ENCODE data around the gene GEMIN4. TPM values are rescaled to one million over a fixed set of nuclear protein-coding genes. Genes with fewer than 3 reads are reported as not detected.
A peak's percentile ranks its signal among the peaks of the same experiment; 100 is the strongest.

GEMIN4 gene
- total and polyA plus RNA-seq, 2 donors from 2014 or later, result 4.6 to 14.8 TPM

DNA sequence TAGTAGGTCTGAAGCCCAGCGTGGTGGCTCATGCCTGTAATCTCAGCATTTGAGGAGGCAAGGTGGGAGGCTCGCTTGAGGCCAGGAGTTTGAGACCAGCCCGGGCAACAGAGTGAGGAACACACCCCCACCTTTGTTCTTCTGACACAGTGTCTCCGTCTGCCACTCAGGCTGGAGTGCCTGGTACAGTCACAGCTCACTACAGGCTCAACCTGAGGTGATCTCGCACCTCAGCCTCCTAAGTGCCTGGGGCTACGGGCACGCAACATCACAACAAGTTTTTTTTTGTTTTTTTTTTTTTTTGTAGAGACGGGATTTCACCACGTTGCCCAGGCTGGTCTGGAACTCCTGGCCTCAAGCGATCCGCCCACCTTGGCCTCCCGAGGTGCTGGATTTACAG lies 26.3 kb downstream of the GEMIN4 start:
- no peaks in the 10 kb centered on the region for H3K4me1 ChIP-seq (ENCODE audit: control insufficient read depth in 2 of 3, insufficient read depth in 2 of 3, low read depth in 1 of 3, low read length in 3 of 3)
- H3K9me3 ChIP-seq (ENCODE audit: control insufficient read depth in 2 of 3, insufficient read depth in 1 of 3, low read length in 3 of 3), result no peaks in the 10 kb centered on the region
- H3K36me3 ChIP-seq (ENCODE audit: control insufficient read depth in 2 of 3, insufficient read depth in 3 of 3, low read length in 3 of 3), result no peaks in the 10 kb centered on the region
- no peak for TF ChIP-seq CTCF (IDR thresholded peaks at IDR 0.05; ENCODE audit: borderline replicate concordance, extremely low read depth, insufficient read depth)
- H3K27ac ChIP-seq (ENCODE audit: low read depth in 2 of 2, low read length in 2 of 2), result no peak overlapping the region
- FAIRE-seq, result no peak
- intact Hi-C loops (cut with DNase I), result no loop called here
- H3K9ac ChIP-seq (ENCODE audit: low read length in 3 of 3), result no peak overlapping the region
- DNase-seq, result peak in 1 of 5 donors; percentile 34
- H3K4me3 ChIP-seq (ENCODE audit: low read length in 3 of 3), result no peak overlapping the region
- H3K27me3 ChIP-seq (ENCODE audit: control insufficient read depth, insufficient read depth, low read length), result no peaks in the 10 kb centered on the region

GRCh38 chr17:725084-725483 lies 27.0 kb downstream of the GEMIN4 start:
- no peaks in the 10 kb centered on the region for H3K4me1 ChIP-seq (ENCODE audit: control insufficient read depth in 2 of 3, insufficient read depth in 2 of 3, low read depth in 1 of 3, low read length in 3 of 3)
- H3K4me3 ChIP-seq (ENCODE audit: low read length in 3 of 3), result no peak overlapping the region
- no peak overlapping the region for H3K9ac ChIP-seq (ENCODE audit: low read length in 3 of 3)
- DNase-seq, result no peak
- no peaks in the 10 kb centered on the region for H3K27me3 ChIP-seq (ENCODE audit: control insufficient read depth, insufficient read depth, low read length)
- no peaks in the 10 kb centered on the region for H3K9me3 ChIP-seq (ENCODE audit: control insufficient read depth in 2 of 3, insufficient read depth in 1 of 3, low read length in 3 of 3)
- no peak for FAIRE-seq
- no peaks in the 10 kb centered on the region for H3K36me3 ChIP-seq (ENCODE audit: control insufficient read depth in 2 of 3, insufficient read depth in 3 of 3, low read length in 3 of 3)
- intact Hi-C loops (cut with DNase I), result no loop called here
- TF ChIP-seq CTCF (IDR thresholded peaks at IDR 0.05; ENCODE audit: borderline replicate concordance, extremely low read depth, insufficient read depth), result no peak
- no peak overlapping the region for H3K27ac ChIP-seq (ENCODE audit: low read depth in 2 of 2, low read length in 2 of 2)

DNA sequence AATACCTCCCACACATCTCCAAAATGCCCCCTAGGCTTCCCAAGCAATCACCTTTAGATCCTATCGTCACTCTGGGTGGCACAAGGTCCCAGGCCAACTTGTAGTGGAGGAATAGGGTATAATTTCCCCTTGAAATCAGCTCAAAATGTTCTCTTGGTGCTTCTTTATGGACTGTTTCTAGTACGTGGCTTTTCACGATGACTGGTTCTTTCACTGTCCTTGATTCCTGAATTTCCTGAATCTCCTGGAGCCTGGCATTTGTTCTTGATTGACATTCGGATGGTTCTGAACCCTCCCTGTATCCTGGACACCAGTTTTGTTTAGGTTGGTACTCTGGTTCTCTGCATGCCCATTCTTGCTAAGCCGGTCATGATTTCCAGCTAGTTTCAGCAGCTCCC lies 30.5 kb downstream of the GEMIN4 start:
- H3K27ac ChIP-seq (ENCODE audit: low read depth in 2 of 2, low read length in 2 of 2), result no peak overlapping the region
- no peak for TF ChIP-seq CTCF (IDR thresholded peaks at IDR 0.05; ENCODE audit: borderline replicate concordance, extremely low read depth, insufficient read depth)
- intact Hi-C loops (cut with DNase I), result no loop called here

More for the DNA sequence above, 30.5 kb downstream of the GEMIN4 start:
- Histone ChIP-seq H3K4me3 (ENCODE audit: low read length in 3 of 3) (no peak overlapping the region), H3K36me3 (ENCODE audit: control insufficient read depth in 2 of 3, insufficient read depth in 3 of 3, low read length in 3 of 3) (no peaks in the 10 kb centered on the region), H3K27me3 (ENCODE audit: control insufficient read depth, insufficient read depth, low read length) (no peaks in the 10 kb centered on the region), H3K9me3 (ENCODE audit: control insufficient read depth in 2 of 3, insufficient read depth in 1 of 3, low read length in 3 of 3) (no peaks in the 10 kb centered on the region), H3K4me1 (ENCODE audit: control insufficient read depth in 2 of 3, insufficient read depth in 2 of 3, low read depth in 1 of 3, low read length in 3 of 3) (no peaks in the 10 kb centered on the region), H3K9ac (ENCODE audit: low read length in 3 of 3) (no peak overlapping the region)
- no peak for DNase-seq
- no peak for FAIRE-seq

Measured in kidney (tissue), 14 donors.